OCI-LY3 (cell line): Measurements from ENCODE around the gene DYRK3.

Experiments used
- CTCF ChIP-seq: fragments of 200-600, 300-600 bp; sonication (generic); IDR thresholded peaks from 2 replicates; pipeline ENCODE4 v1.5.1; 2014; ENCODE audit warnings: antibody characterized with exemption, low read length, low read depth
- EZH2phosphoT487 ChIP-seq: fragments of 200-600 bp; shearing (Covaris generic); IDR thresholded peaks from 2 replicates; pipeline ENCODE4 v1.6.1; 2018; ENCODE audit warnings: antibody characterized with exemption, mixed run types, low read depth

GRCh38 chr1:206653715-206654459 is 18.6 kb downstream of the DYRK3 start:
- TF ChIP-seq CTCF, result no peak
- no peak for TF ChIP-seq EZH2phosphoT487
